Cardiac muscle cell (in vitro differentiated cells and primary cell): ENCODE data around the gene SNX15. TPM values are rescaled to one million over a fixed set of nuclear protein-coding genes. Genes with fewer than 3 reads are reported as not detected.

Experiments used
- DNase-seq, 2 donors: peaks; one replicate each; pipeline versions ENCODE4 v3.0.0 to v3.0.0-alpha.2; 2010 to 2017; ENCODE audit warnings: low read depth in 1 of 2, low spot score in 1 of 2
- H3K27ac ChIP-seq: fragments of 200-600 bp; sonication (generic); 2 replicates; pipeline ENCODE4 v1.5.1; 2016
- H3K27me3 ChIP-seq: fragments of 200-600 bp; sonication (generic); 2 replicates; pipeline ENCODE4 v1.6.0; 2016; ENCODE audit warnings: control low read depth
- H3K36me3 ChIP-seq: fragments of 200-600 bp; sonication (generic); 2 replicates; pipeline ENCODE4 v1.5.1; 2016; ENCODE audit warnings: control low read depth
- H3K4me1 ChIP-seq: fragments of 200-600 bp; sonication (generic); 2 replicates; pipeline ENCODE4 v1.8.1; 2017; ENCODE audit warnings: low read depth, mild to moderate bottlenecking, mixed run types
- H3K4me3 ChIP-seq: fragments of 200-600 bp; sonication (generic); 2 replicates; pipeline ENCODE4 v1.5.1; 2016; ENCODE audit warnings: mild to moderate bottlenecking
- H3K9me3 ChIP-seq: fragments of 200-600 bp; sonication (generic); 2 replicates; pipeline ENCODE4 v1.5.1; 2017; ENCODE audit warnings: low read depth, mild to moderate bottlenecking, control low read depth
- polyA plus RNA-seq: library from polyadenylated mRNA; unstranded; fragments of >200 nt; fragmentation: Nextera tagmentation; extraction: Ambion mirVana; gene quantifications from 2 replicates; pipeline ENCODE4 v1.2.1, GENCODE V29; 2016
- total RNA-seq: library from RNA; depleted of rRNA; stranded (reverse); fragments of >200 nt; gene quantifications from 2 replicates; pipeline ENCODE4 v1.2.3, GENCODE V29; 2016
- TF ChIP-seq, protein P1 (sequence below): IDR thresholded peaks from 2 replicates; pipeline ENCODE4 v1.5.1; 2012; ENCODE audit warnings: low read depth, mild to moderate bottlenecking, low read length

The SNX15 gene
- total and polyA plus RNA-seq, 2 experiments from 2014 or later = 24.5 to 38.4 TPM

DNA sequence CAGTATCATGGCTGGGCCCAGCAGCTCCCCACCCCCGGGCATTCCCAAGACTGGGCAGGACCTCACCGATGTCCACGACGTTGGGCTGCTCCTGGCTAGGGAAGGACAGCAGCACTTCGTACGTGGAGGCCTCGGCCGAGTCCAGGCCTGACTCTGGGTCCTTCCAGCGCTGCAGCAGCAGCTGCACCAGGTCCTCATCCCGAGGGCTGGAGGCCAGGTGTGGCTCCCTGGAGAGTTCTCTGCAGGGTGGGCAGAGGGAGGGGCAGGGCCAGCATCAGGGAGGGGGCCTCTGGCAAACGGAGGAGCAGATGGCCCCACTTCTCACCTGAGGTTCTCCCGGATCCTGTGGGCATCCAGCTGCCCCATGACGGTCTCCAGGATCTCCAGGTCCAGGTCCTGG, 30.8 kb downstream of the SNX15 start:
- no peaks in the 10 kb centered on the region for H3K4me1 ChIP-seq
- TF ChIP-seq, protein P1, sequence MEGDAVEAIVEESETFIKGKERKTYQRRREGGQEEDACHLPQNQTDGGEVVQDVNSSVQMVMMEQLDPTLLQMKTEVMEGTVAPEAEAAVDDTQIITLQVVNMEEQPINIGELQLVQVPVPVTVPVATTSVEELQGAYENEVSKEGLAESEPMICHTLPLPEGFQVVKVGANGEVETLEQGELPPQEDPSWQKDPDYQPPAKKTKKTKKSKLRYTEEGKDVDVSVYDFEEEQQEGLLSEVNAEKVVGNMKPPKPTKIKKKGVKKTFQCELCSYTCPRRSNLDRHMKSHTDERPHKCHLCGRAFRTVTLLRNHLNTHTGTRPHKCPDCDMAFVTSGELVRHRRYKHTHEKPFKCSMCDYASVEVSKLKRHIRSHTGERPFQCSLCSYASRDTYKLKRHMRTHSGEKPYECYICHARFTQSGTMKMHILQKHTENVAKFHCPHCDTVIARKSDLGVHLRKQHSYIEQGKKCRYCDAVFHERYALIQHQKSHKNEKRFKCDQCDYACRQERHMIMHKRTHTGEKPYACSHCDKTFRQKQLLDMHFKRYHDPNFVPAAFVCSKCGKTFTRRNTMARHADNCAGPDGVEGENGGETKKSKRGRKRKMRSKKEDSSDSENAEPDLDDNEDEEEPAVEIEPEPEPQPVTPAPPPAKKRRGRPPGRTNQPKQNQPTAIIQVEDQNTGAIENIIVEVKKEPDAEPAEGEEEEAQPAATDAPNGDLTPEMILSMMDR = no peak
- H3K4me3 ChIP-seq = no peak overlapping the region
- no peaks in the 10 kb centered on the region for H3K9me3 ChIP-seq
- no peaks in the 10 kb centered on the region for H3K27me3 ChIP-seq
- H3K27ac ChIP-seq = no peak overlapping the region
- no peak for DNase-seq
- H3K36me3 ChIP-seq = no peaks in the 10 kb centered on the region

- H3K4me3 ChIP-seq = no peak within 1 kb of the TSS
- no peak within 1 kb of the TSS for H3K27ac ChIP-seq
- H3K4me1 ChIP-seq = no peaks in the 10 kb centered on the region
- H3K36me3 ChIP-seq = no peaks in the 10 kb centered on the region
- no peaks in the 10 kb centered on the region for H3K27me3 ChIP-seq
- TF ChIP-seq, protein P1 = no peak
- no peaks in the 10 kb centered on the region for H3K9me3 ChIP-seq
- DNase-seq = no peak
Measured at GRCh38 chr11:65058419-65059054, 31.3 kb downstream of the SNX15 start, which contains the start of gene NAALADL1. Gene NAALADL1 (minus strand): TSS chr11:65058553. CDS start chr11:65058521, 32 bp downstream.

GRCh38 chr11:65059523-65059922, 32.3 kb downstream of the SNX15 start:
- Histone ChIP-seq H3K4me1 (no peaks in the 10 kb centered on the region), H3K27me3 (no peaks in the 10 kb centered on the region), H3K4me3 (no peak overlapping the region), H3K36me3 (no peaks in the 10 kb centered on the region), H3K27ac (no peak overlapping the region), H3K9me3 (no peaks in the 10 kb centered on the region)
- no peak for DNase-seq
- TF ChIP-seq, protein P1 = no peak

GRCh38 chr11:65059959-65060824, 33.0 kb downstream of the SNX15 start:
- no peak overlapping the region for H3K4me3 ChIP-seq
- DNase-seq = peak in 1 of 2 donors; percentile 9
- no peaks in the 10 kb centered on the region for H3K9me3 ChIP-seq
- H3K36me3 ChIP-seq = no peaks in the 10 kb centered on the region
- no peak overlapping the region for H3K27ac ChIP-seq
- no peaks in the 10 kb centered on the region for H3K4me1 ChIP-seq
- TF ChIP-seq, protein P1 = no peak
- no peaks in the 10 kb centered on the region for H3K27me3 ChIP-seq

- Histone ChIP-seq H3K4me3 (no peak overlapping the region), H3K27ac (no peak overlapping the region), H3K4me1 (peaks cover 6% of the 10 kb centered on the region), H3K36me3 (no peaks in the 10 kb centered on the region), H3K9me3 (no peaks in the 10 kb centered on the region), H3K27me3 (no peaks in the 10 kb centered on the region)
- TF ChIP-seq, protein P1 = peak; percentile 46
- peak; percentile 33 to 51 for DNase-seq
Measured at GRCh38 chr11:65060913-65061408, 33.7 kb downstream of the SNX15 start.
